SK-N-SH (cell line): ENCODE results near the gene THSD8.

Source experiments
- CTCF ChIP-seq: fragments of 200-600 bp; sonication (generic); IDR thresholded peaks from 2 replicates; pipeline ENCODE4 v1.6.1; 2017; ENCODE audit warnings: antibody characterized with exemption, mild to moderate bottlenecking, moderate library complexity
- EP300 ChIP-seq, 2 experiments: IDR thresholded peaks; 2 replicates each; pipeline versions ENCODE4 v1.4.0 to v1.6.1; 2012; ENCODE audit warnings: borderline replicate concordance in 1 of 2, low read depth in 1 of 2, low read length in 1 of 2
- FOSL2 ChIP-seq: IDR thresholded peaks from 2 replicates; pipeline ENCODE4 v1.4.0; 2012; ENCODE audit warnings: low read depth, mild to moderate bottlenecking, moderate library complexity, borderline replicate concordance
- FOXM1 ChIP-seq: IDR thresholded peaks from 2 replicates; pipeline ENCODE4 v1.4.0; 2012; ENCODE audit warnings: low read depth, mild to moderate bottlenecking
- MAX ChIP-seq: IDR thresholded peaks from 2 replicates; pipeline ENCODE4 v1.4.0; 2012; ENCODE audit warnings: low read depth
- RCOR1 ChIP-seq: fragments of 150-350 bp; IDR thresholded peaks from 2 replicates; pipeline ENCODE4 v1.6.1; 2017; ENCODE audit warnings: antibody characterized with exemption, low read length
- REST ChIP-seq: IDR thresholded peaks from 2 replicates; pipeline ENCODE4 v1.6.1; 2012; ENCODE audit warnings: mild to moderate bottlenecking, low read depth, low read length, moderate library complexity
- SMC3 ChIP-seq: IDR thresholded peaks from 2 replicates; pipeline ENCODE4 v1.6.1; 2012; ENCODE audit warnings: low read depth, low read length, improper control_type of control experiment
- TEAD4 ChIP-seq: IDR thresholded peaks from 2 replicates; pipeline ENCODE4 v1.4.0; 2012; ENCODE audit warnings: mild to moderate bottlenecking, borderline replicate concordance; ENCODE audit not compliant: insufficient read depth
- ZBTB33 ChIP-seq: IDR thresholded peaks from 2 replicates; pipeline ENCODE4 v1.4.0; 2012; ENCODE audit warnings: low read depth, borderline replicate concordance

GRCh38 chr19:12797141-12797587 lies 4.7 kb upstream of the THSD8 start:
- TF ChIP-seq FOSL2 (no peak), FOXM1 (no peak), EP300 (IDR thresholded peaks at IDR 0.05; ENCODE audit: borderline replicate concordance in 1 of 2, low read depth in 1 of 2, low read length in 1 of 2) (no peak), CTCF (no peak), TEAD4 (no peak), ZBTB33 (no peak), MAX (no peak), REST (no peak), SMC3 (no peak), RCOR1 (no peak)
